ENCODE measurements around the gene VMO1.
"Not testable (repeated sequence)": the region's sequence is repeated elsewhere in the genome, so short reads cannot be mapped to it uniquely, and the experiment has no call there.

VMO1 gene

GRCh38 chr17:4786106-4786511, at the start of gene VMO1:
VMO1 (minus strand) TSS chr17:4786364; CDS start chr17:4786352, 12 bp downstream.
- DNase-seq = no peak

GRCh38 chr17:4834681-4835020, 48.5 kb upstream of the VMO1 start:
- no peak for DNase-seq

GRCh38 chr17:4833941-4834680, 47.9 kb upstream of the VMO1 start:
- no peak for DNase-seq

GRCh38 chr17:4833178-4833940, 47.2 kb upstream of the VMO1 start, which contains the start of gene MINK1:
MINK1 (plus strand) TSS chr17:4833340; CDS start chr17:4833584, 244 bp downstream.
- peak; percentile 82 for DNase-seq

GRCh38 chr17:4832829-4833177, 46.6 kb upstream of the VMO1 start:
- DNase-seq = not testable (repeated sequence)

GRCh38 chr17:4827399-4827798, 41.2 kb upstream of the VMO1 start:
- no peak for DNase-seq

- no peak for DNase-seq
Observed at GRCh38 chr17:4823373-4824089, 37.4 kb upstream of the VMO1 start.

GRCh38 chr17:4822835-4823234, 36.7 kb upstream of the VMO1 start:
- DNase-seq = no peak

- no peak for DNase-seq
Observed at GRCh38 chr17:4818276-4818675, 32.1 kb upstream of the VMO1 start.

GRCh38 chr17:4816826-4817225, 30.7 kb upstream of the VMO1 start:
- DNase-seq = no peak

GRCh38 chr17:4815043-4815675, 29.0 kb upstream of the VMO1 start:
- DNase-seq = no peak

- DNase-seq = no peak
Observed at GRCh38 chr17:4812690-4813089, 26.5 kb upstream of the VMO1 start.

- DNase-seq = no peak
Observed at GRCh38 chr17:4811471-4811870, 25.3 kb upstream of the VMO1 start.

GRCh38 chr17:4810696-4811290, 24.6 kb upstream of the VMO1 start:
- DNase-seq = no peak

- no peak for DNase-seq
Observed at GRCh38 chr17:4808378-4808767, 22.2 kb upstream of the VMO1 start.

GRCh38 chr17:4807605-4808377, 21.6 kb upstream of the VMO1 start:
- DNase-seq = no peak

- peak; percentile 84 for DNase-seq
Observed at GRCh38 chr17:4806777-4807604, 20.8 kb upstream of the VMO1 start, which contains the start of gene PLD2. PLD2 (plus strand) TSS chr17:4807152; CDS start chr17:4807773, 621 bp downstream.

GRCh38 chr17:4806456-4806776, 20.3 kb upstream of the VMO1 start:
- DNase-seq = no peak

- DNase-seq = no peak
Observed at GRCh38 chr17:4802228-4802627, 16.1 kb upstream of the VMO1 start, which contains the start of gene C17orf114. C17orf114 (minus strand) TSS chr17:4802328.

GRCh38 chr17:4800462-4801196, 14.5 kb upstream of the VMO1 start:
- DNase-seq = no peak

Data from stimulated activated naive CD4-positive, alpha-beta T cell treated with Interleukin-2 at 50 U/mL for 16 hours (primary cell).